NCI-H1417 (cell line): ENCODE data around the gene GSTM5.
"Not testable (repeated sequence)": the region's sequence is repeated elsewhere in the genome, so short reads cannot be mapped to it uniquely, and the experiment has no call there.

Experiments
- DNase-seq, 3 experiments: peaks; one replicate each; lab custom pipeline; 2025; lab: John Stamatoyannopoulos, UW

The GSTM5 gene

GRCh38 chr1:109697066-109697465 is 15.0 kb upstream of the GSTM5 start:
- DNase-seq: no peak

- DNase-seq: not testable (repeated sequence)
Measured at GRCh38 chr1:109697861-109698260, 14.2 kb upstream of the GSTM5 start.

- not testable (repeated sequence) for DNase-seq
Measured at GRCh38 chr1:109702940-109703339, 9.1 kb upstream of the GSTM5 start.

- peak in 1 of 3 experiments; percentile 8 for DNase-seq
Measured at GRCh38 chr1:109704173-109704572, 7.9 kb upstream of the GSTM5 start.

- no peak for DNase-seq
Measured at GRCh38 chr1:109705411-109705810, 6.6 kb upstream of the GSTM5 start.

- not testable (repeated sequence) for DNase-seq
Measured at GRCh38 chr1:109708949-109709348, 3.1 kb upstream of the GSTM5 start.

GRCh38 chr1:109709822-109710221 is 2.2 kb upstream of the GSTM5 start:
- not testable (repeated sequence) for DNase-seq

- DNase-seq: no peak
Measured at GRCh38 chr1:109712321-109712864, 342 bp downstream of the GSTM5 start.

- DNase-seq: no peak
Measured at GRCh38 chr1:109713636-109714035, 1.6 kb downstream of the GSTM5 start.

- DNase-seq: no peak
Measured at GRCh38 chr1:109714661-109715372, 2.8 kb downstream of the GSTM5 start.

- DNase-seq: no peak
Measured at GRCh38 chr1:109716121-109716520, 4.1 kb downstream of the GSTM5 start.

- no peak for DNase-seq
Measured at GRCh38 chr1:109716570-109717090, 4.6 kb downstream of the GSTM5 start.

- no peak for DNase-seq
Measured at GRCh38 chr1:109717729-109718128, 5.7 kb downstream of the GSTM5 start.

GRCh38 chr1:109718495-109718894 is 6.4 kb downstream of the GSTM5 start:
- DNase-seq: peak in 1 of 3 experiments; percentile 16

GRCh38 chr1:109719337-109719837 is 7.3 kb downstream of the GSTM5 start:
- no peak for DNase-seq

- DNase-seq: no peak
Measured at GRCh38 chr1:109721042-109721441, 9.0 kb downstream of the GSTM5 start.

- DNase-seq: no peak
Measured at GRCh38 chr1:109721971-109722370, 9.9 kb downstream of the GSTM5 start.

- DNase-seq: no peak
Measured at GRCh38 chr1:109722908-109723691, 11.0 kb downstream of the GSTM5 start.

GRCh38 chr1:109724933-109725332 is 12.9 kb downstream of the GSTM5 start:
- DNase-seq: no peak

- DNase-seq: no peak
Measured at GRCh38 chr1:109725510-109725909, 13.5 kb downstream of the GSTM5 start.

GRCh38 chr1:109726007-109726406 is 14.0 kb downstream of the GSTM5 start:
- no peak for DNase-seq

GRCh38 chr1:109726728-109727373 is 14.8 kb downstream of the GSTM5 start:
- no peak for DNase-seq
